GM19395 (cell line): ENCODE results near the gene ZBTB21.
A peak's percentile ranks its signal among the peaks of the same experiment; 100 is the strongest.
"Not testable (repeated sequence)": the region's sequence is repeated elsewhere in the genome, so short reads cannot be mapped to it uniquely, and the experiment has no call there.

Source experiments
- ATAC-seq: cut with Tn5 transposase; IDR thresholded peaks from one replicate; pipeline ENCODE4 v1.9.1; 2021; ENCODE audit warnings: mild to moderate bottlenecking, moderate library complexity; ENCODE audit not compliant: unreplicated experiment

Gene ZBTB21

GRCh38 chr21:41954654-41955499 is 55.3 kb downstream of the ZBTB21 start:
- no peak for ATAC-seq

GRCh38 chr21:41953831-41954653 is 56.1 kb downstream of the ZBTB21 start, which contains the start of gene C2CD2:
C2CD2 (minus strand) TSS chr21:41954018; CDS start chr21:41953648, 370 bp downstream.
- ATAC-seq, result peak; percentile 39

GRCh38 chr21:41953249-41953830 is 56.8 kb downstream of the ZBTB21 start:
- peak; percentile 25 for ATAC-seq

- no peak for ATAC-seq
These were observed 57.5 kb downstream of the ZBTB21 start for GRCh38 chr21:41952568-41953248.

GRCh38 chr21:41951876-41952567 is 58.1 kb downstream of the ZBTB21 start:
- ATAC-seq, result no peak

GRCh38 chr21:41950941-41951351 is 59.2 kb downstream of the ZBTB21 start:
- no peak for ATAC-seq

- ATAC-seq, result not testable (repeated sequence)
These were observed 60.5 kb downstream of the ZBTB21 start for GRCh38 chr21:41949631-41950030.

- ATAC-seq, result no peak
These were observed 61.3 kb downstream of the ZBTB21 start for GRCh38 chr21:41948901-41949300.

GRCh38 chr21:41948078-41948895 is 61.9 kb downstream of the ZBTB21 start:
- no peak for ATAC-seq

- ATAC-seq, result no peak
These were observed 64.2 kb downstream of the ZBTB21 start for GRCh38 chr21:41945982-41946381.

- ATAC-seq, result no peak
These were observed 66.3 kb downstream of the ZBTB21 start for GRCh38 chr21:41943851-41944250.

GRCh38 chr21:41942457-41942856 is 67.7 kb downstream of the ZBTB21 start:
- ATAC-seq, result no peak

- ATAC-seq, result no peak
These were observed 68.2 kb downstream of the ZBTB21 start for GRCh38 chr21:41941941-41942340.

GRCh38 chr21:41940431-41940830 is 69.7 kb downstream of the ZBTB21 start:
- no peak for ATAC-seq

GRCh38 chr21:41939391-41939790 is 70.8 kb downstream of the ZBTB21 start:
- no peak for ATAC-seq
